HG03378 (cell line): ENCODE measurements around the gene TBC1D32.

Experiments used
- ATAC-seq: cut with Tn5 transposase; IDR thresholded peaks from one replicate; pipeline ENCODE4 v1.9.1; 2021; ENCODE audit warnings: mild to moderate bottlenecking, moderate library complexity; ENCODE audit not compliant: unreplicated experiment

The TBC1D32 gene

GRCh38 chr6:121032268-121033006 lies 301.8 kb downstream of the TBC1D32 start:
- no peak for ATAC-seq
